Daoy (cell line): ENCODE data around the gene ESYT2. TPM values are rescaled to one million over a fixed set of nuclear protein-coding genes. Genes with fewer than 3 reads are reported as not detected.
"Not testable (repeated sequence)": the region's sequence is repeated elsewhere in the genome, so short reads cannot be mapped to it uniquely, and the experiment has no call there.

Experiments used
- DNase-seq: peaks from one replicate; pipeline ENCODE4 v3.0.0-alpha.2; 2015; ENCODE audit warnings: low read depth
- total RNA-seq: library from RNA; depleted of rRNA; stranded (reverse); fragments of >200 nt; shearing (Covaris generic); gene quantifications from 2 replicates; pipeline ENCODE4 v1.2.3, GENCODE V29; 2014

Gene ESYT2
- total RNA-seq, 1 experiment from 2014 or later, result 60.4 TPM

DNA sequence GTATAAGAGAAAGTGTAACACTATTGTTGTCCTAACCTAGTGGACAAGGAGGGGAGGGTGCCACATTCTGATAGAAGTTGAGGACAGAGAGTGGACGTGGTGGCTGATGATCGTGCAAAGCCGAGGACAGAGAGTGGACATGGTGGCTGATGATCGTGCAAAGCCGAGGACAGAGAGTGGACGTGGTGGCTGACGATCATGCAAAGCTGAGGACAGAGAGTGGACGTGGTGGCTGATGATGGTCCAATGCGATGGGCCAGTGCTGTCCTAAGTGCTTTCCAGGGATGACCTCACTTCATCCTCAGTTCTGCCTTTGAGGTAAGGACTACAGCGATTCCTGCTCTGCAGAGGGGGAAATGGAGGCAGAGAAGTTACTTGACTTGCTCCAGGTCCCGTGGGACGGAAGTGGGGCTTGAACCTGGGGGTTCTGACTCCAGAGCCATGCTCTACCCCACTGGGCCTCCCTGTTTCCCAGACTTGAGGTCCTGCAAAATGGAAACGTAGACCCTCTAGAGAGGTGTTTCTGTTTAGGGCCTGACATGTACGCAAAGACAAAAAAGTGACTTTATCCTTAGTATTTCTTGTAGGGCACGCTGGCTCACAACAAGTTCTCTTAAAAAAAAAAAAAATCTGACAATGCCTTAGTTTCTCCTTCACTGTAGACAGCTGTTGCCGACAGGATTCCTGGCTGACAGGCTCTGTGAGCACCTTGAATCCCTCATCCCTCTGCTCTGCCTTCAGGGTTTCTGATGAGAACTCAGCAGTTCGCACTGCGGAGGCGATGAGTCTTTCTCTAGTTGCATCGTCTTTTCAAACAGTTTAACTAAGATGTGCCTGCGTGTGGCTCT, 104.4 kb downstream of the ESYT2 start:
- DNase-seq, result no peak

DNA sequence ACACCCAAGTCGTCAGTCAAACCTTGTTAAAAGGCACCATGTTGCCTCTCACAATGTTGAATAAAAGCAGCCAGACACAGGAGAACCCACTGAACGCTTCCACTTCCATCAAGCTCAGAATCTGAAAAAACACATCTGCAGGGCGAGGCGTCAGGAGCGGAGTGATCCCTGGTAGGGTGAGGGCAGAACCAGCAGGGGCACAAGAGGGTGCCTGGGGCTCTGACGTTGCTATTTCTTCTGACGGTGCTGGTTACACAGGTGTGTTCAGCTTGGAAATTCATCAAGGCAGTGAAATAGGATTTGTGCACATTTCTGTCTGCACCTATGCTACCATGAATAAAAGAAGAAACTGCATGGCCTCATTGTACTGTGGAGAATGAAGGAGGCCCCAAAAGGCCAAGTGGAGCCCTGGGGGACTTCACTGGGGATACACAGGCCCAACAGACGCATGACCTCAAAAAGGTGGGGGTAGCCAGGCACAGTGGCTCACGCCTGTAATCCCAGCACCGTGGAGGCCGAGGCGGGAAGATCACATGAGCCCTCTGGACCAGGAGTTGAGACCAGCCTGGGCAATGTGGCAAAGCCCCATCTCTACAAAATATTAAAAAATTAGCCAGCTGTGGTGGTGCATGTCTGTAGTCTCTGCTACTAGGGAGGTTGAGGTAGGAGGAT, 105.5 kb downstream of the ESYT2 start:
- no peak for DNase-seq

DNA sequence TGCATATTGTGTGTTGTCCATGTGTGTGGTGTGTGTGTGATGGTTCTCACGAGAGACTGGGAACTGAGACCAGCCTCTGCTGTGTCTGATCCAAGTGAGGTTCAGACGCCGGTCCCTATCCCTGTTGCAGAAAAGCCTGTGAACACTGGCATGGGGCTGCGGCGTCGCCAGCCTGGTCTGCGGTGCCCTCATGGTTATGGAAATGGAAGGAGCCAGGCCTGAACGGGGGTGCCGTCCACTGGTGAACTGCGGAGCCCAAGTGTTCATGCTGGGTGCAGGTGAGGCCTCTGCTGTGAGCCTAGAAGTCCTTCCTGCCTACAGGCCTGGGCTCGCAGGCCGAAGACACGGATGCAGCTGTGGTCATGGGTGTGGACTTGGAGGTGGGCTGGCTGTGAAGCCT, 106.0 kb downstream of the ESYT2 start:
- no peak for DNase-seq

DNA sequence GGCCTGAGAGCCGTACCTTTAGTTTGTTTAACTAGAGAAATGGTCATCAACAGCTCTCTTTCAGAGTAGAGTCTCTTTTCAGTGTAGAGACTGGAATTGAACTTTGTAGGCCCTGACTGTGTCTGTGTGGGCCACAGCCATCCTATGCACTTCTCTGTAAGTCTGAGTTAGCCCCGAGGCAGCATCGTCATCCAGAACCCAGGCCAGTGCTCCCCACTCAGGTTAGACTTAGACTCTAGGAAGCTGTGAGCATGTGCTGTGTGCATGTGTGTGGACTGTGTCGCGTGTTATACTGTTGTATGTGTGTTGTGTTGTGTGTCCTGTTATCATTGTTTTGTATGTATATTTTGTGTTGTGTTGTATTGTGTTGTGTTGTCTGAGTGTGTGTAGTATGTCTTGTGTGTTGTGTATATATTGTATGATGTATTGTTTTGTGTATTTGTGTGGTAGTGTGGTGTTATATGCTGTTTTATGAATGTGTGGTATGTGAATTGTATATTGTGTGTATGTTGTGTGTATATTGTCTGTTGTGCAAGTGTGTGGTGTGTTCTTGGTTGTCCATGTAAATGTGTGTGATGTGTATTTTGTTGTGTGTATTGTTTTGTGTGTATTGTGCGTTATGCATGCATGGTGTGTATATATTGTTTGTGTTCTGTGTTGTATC, 106.6 kb downstream of the ESYT2 start:
- DNase-seq, result no peak

DNA sequence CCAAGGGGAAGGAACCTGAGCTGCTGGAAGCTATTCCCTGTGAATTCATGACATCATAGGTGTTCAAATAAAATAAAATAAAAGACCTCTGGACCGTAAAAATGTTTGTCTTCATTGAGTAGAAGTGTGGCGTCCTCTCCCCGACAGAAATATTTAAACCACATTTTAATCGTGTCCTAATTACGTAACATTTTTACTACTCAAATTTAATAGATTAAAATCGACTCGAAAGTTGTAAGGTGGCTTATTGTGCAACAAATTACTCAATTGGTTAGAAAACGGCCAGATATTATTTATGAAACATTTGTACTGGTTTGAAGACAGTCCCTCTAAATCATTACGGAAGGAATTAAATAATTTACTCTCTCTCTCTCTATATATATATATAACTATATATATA, 109.2 kb downstream of the ESYT2 start:
- DNase-seq, result no peak

DNA sequence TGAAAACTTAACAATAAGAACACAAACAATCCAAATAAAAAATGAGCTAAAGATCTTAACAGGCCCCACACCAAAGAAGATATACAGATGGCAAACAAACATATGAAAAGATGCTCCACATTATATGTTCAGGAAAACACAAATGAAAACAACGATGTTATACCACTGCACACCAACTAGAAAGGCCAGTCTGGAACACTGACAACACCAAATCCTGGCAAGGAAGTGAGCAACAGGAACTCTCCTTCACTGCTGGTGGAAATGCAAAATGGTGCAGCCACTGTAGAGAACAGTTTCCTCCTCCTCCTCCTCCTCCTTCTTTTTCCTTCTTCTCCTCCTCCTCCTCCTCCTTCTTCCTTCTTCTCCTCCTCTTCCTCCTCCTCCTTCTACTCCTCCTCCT, 112.5 kb downstream of the ESYT2 start:
- no peak for DNase-seq

DNA sequence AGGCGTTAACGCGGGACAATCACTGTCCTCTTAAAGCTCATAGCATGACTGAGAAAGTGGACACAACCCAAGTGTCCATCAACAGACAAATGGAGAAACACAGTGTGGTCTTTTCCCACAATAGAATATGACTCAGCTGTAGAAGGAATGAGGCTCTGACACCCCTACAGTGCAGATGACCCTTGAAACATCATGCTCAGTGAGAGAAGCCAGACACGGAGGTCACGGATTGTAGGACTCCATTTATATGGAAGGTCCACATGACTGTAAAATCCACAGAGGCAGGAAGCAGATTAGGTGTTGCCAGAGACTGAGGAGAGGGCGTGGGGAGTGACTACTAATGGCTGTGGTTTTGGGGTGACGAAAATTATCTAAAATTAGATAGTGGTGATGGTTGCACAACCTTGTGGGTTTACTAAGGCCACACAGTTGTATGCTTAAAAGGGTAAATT, 118.6 kb downstream of the ESYT2 start:
- DNase-seq, result no peak

DNA sequence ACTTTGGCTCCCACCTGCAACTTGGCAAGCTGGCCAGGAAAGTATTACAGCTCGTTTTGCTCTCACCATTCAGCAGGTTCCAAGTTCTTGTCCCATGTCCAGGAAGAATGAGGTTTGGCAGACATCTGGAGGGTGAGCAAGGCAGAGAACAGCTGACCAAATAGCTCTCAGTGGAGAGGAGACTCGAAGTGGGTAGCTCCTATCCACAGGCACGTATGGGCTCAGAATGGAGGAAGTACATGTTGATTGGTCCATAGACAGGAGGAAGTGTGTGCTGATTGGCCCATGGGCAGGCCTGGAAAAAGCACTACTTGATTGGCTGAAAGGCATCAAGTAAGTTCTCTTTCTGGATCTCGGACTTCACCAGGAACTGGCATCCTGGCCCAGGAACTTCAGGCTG, 121.7 kb downstream of the ESYT2 start:
- DNase-seq, result no peak

DNA sequence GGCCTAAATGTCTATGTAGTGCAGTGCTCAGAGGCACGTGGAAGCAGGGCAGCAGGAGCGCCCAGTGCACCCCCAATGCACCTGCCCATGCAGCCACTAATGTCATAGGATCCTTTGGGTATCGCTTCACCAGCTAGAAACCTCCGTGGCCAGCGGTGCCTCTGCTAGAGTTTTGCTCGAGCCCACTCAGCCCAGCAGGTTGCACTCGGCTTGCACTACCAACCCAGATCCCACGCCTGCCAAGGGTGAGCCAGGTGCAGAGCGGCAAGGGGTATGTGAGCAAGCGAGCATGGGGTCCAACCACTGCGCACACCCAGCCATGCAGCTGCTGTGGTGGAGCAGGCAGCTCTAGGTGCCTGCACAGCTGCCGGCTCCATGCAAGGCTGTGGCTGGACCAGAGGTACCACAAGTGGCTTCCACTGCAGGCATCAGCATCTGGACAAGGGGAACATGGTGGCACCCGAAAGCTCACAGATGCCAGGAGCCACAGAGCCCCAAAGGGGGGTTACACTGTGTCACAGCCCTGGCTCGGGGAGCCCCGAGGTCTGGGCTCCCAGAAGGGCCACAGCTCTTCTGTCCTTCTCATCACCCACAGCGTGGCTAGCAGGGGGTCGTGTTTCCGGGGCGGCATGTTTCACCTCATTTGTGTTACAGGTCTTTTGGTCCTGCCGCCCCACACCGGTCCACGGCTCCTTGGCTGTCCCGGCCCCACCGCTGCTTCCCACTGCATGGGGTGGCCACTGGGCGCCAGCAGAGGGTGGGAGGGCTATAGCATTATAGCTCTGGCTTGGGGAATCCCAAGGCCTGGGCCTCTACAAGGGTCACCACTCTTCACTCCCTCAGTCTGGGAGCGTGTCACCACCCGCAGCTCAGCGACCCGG, 122.4 kb downstream of the ESYT2 start:
- no peak for DNase-seq

DNA sequence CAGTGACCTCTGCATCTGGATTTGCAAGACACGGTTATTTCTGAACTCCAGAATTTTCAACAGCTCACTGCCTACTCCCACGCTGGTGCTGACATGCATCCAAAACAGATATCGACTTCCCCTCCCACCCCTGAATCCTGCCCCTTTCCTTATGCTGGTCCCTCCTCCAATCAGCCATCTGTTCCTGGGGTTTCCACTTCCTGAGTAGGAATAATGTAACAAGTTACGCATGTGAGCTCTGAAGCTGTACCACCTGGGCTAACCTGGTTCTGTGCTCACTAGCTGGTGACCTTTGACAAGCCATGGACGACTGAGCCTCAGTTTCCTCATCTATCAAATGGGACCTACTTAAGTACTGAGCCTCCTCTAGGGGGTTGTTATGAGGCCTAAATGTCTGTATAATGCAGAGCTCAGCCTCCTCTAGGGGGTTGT, 123.0 kb downstream of the ESYT2 start:
- no peak for DNase-seq

DNA sequence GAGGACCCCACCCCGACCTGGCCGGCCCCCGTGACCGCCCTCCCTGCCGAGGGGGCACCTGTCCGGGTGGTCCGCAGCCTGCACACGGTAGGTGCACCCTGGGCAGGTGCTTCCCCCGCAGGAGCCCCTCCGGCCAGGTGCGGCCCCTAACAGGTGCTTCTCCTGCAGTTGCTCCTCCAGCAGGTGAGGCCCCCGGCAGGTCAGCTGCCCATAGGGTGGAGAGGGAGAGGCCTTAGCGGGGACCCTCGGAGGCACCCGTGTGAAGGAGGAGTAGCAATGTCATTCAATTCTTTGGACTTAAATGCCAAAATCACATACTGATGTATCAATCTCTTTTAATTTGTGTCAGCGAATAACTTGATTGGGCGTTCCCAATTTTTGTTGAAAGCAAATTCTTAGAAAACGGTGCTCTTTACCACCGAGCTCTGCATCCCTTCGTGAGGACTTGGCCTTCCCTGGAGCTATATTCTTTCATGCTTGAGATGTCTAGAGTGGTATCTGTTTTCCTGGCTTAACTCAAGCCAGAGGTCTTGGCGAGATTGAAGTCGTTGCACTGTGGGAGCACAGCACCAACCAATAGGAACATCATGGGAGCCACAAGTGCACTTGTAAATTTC, 124.0 kb downstream of the ESYT2 start:
- DNase-seq, result no peak

DNA sequence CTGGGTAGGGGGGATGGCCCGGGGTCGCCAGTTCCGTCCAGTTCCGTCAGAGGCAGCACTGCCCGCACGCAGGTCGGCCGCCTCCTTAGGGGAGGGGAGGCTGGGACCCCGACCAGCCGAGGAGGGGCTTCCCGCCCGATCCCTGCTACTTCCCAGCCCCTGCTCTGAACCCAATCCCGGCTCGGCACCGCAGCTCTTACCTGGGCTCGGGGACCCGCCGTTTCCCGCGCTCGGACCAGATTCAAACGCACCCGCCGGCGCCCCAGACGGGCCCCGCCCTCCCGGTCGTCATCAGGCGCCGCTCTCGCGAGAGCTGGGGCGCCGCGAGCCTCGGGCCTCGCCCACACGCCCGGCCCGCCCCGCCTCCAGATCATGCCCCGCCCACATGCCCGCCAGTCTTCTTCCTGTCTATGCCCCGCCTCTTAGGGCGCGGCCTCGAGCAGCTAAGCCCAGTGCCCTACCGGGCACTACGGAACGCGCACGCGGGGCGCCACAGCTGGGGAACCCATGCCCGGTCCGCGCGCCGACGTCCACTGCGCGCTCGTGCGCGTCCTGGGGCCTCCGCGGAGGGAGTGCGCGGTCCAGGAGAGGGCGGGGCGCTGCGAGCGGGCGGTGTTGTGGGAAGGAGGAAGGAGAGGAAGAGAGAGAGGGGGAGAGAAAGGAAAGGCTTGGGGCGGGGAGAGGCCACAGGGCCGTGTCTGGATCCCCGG, 124.6 kb downstream of the ESYT2 start, which contains the start of gene NCAPG2:
Gene NCAPG2, minus strand, starts transcription at position 281 of the 710 bp plus-strand sequence. CDS start 2,905 bp downstream, outside the sequence.
- peak; percentile 100 for DNase-seq

DNA sequence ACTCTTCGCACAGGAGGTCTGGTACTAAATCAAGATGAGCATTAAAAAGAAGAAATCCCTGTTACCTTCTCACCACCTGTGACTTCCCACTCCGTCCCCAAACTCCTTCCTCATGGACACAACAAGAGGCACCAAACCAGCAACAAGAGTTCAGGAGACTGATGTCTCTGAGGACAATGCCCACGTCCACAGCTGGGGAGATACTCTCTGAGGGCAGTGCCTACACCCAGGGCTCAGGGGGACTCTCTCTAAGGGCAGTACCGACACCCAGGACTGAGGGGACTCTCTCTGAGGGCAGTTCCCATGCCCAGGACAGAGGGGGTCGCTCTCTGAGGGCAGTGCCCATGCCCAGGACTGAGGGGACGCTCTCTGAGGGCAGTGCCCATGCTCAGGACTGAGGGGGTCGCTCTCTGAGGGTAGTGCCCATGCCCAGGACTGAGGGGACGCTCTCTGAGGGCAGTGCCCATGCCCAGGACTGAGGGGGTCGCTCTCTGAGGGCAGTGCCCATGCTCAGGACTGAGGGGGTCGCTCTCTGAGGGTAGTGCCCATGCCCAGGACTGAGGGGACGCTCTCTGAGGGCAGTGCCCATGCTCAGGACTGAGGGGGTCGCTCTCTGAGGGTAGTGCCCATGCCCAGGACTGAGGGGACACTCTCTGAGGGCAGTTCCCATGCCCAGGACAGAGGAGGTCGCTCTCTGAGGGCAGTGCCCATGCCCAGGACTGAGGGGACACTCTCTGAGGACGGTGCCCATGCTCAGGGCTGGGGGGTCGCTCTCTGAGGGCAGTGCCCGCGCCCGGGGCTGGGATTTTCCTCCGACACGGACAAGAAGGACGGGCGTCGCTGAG, 125.4 kb downstream of the ESYT2 start:
- DNase-seq, result not testable (repeated sequence)

DNA sequence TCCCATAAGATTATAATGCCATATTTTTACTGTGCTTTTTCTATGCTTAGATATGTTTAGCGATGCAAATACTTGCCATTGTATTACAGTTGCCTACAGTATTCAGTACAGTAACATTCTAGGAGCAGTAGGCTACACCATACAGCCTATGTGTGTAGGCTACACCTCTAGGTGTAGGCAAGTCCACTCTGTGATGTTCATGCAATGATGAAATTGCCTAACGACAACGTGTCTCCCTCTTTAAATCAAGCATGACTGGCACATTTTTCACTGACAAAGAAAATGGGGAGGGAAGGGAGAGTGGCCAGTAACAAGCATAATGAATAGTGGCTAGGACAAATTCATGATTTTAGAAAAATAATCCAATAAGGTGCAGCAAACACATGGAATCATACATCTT, 126.4 kb downstream of the ESYT2 start:
- no peak for DNase-seq

DNA sequence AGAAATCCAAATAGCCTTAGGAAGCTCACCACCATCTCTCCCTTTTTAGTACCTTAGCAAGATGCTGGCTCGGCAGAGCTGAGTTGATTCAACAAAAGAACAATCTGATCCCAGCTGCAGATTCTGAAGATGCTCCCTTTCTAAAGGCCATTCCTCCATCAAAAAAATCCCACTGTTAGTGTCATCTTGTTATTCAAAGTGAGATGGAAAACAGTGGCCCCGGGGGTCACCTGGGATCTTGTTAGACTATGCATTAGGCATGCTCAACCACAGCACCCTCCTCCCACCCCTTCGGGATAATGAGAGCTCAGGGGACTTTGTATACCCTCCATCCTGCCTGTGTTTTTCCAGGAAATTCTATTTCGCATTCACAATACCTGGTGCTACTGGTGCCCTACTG, 127.1 kb downstream of the ESYT2 start:
- no peak for DNase-seq

DNA sequence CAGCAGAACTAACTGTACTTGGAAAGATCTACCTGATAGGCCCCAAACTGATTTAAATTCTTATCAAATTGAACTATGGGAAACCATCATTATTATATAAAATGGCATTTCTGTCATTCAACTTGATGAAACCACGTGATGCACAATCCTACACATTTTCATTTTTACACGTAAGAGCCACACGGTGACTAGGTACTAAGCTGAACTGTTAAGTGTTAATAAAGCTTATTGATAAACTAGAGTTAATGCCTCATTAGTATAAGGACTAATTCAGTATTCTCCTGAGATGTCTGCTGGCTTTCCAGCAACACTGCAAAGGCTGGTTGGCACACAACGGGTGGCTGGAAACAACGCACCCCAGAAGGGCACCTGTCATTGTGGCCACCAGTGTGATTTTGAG, 129.3 kb downstream of the ESYT2 start:
- no peak for DNase-seq

DNA sequence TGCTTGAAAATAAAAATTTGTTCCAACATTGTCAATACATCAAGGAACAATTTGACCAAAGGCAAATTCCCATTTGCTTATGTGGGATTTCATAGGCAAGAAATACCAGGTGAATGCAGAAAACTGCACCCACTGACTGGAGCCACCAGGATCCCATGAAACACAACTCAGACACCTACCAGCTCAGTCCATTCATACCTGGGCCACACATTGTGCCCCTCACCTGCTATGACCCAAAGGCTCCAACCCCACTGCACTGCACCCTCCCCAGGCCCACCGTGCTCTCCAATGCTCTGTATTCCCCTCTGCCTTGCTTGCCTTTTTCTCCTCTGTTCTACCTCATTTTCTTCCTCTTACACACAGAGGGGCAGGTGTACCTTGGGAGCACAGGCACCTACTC, 130.0 kb downstream of the ESYT2 start:
- DNase-seq, result no peak

DNA sequence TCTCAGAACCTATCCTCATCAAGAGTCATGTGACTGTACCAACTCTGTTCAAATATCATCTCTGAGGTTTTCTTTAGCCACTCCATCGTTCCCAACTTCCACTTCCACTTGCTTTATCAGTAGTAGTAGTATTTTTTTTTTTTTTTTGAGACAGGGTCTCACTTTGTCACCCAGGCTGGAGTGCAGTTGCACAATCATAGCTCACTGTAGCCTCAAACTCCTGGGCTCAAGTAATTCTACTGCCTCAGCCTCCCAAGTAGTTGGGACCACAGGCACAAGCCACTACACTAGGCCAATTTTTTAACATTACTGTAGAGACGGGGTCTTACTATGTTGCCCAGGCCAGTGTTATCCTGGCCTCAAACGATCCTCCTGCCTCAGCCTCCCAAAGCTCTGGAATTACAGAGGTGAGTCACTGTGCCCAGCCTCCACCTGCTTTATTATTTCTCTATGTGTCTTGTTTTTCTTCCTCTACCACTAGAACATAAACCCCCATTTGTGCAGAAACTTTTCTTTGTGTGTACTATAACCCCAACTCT, 130.6 kb downstream of the ESYT2 start:
- DNase-seq, result no peak

DNA sequence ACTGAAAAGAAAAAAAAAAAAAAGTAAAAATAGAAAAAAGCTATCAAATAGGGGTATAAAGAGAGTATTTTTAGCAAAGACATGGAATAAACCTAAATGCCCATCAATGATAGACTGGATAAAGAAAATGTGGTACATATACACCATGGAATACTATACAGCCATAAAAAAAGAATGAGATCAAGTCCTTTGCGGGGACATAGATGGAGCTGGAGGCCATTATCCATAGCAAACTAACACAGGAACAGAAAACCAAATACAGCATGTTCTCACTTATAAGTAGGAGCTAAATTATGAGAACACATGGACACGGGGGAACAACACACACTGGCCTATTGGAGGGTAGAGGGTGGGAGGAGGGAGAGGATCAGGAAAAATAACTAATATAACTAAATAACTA, 131.7 kb downstream of the ESYT2 start:
- not testable (repeated sequence) for DNase-seq
